HepG2 (cell line): ENCODE data around the gene DUSP8. TPM values are rescaled to one million over a fixed set of nuclear protein-coding genes. Genes with fewer than 3 reads are reported as not detected.

Experiments
- ATAC-seq: fragments of 200-7000 bp; cut with Tn5 transposase; 3 replicates; pipeline ENCODE4 v1.9.1; 2020; ENCODE audit warnings: mild to moderate bottlenecking, moderate library complexity
- BruUV-seq: library from RNA; stranded (reverse); fragments of 400-500 nt; replicated peaks from 2 replicates; lab custom pipeline; 2021; lab: Mats Ljungman, UMichigan
- CTCF ChIA-PET: fragments of 300-600 bp; formaldehyde crosslinking; extraction: SDS; loops from one replicate; lab custom pipeline; 2021; ENCODE audit warnings: low total read pairs, inconsistent platforms, low intra/inter-chr PET ratio; lab: Yijun Ruan, JAX
- POLR2A ChIA-PET: fragments of 350-600 bp; sonication (Branson Sonifier 250); formaldehyde crosslinking; loops from one replicate; lab custom pipeline; 2020; ENCODE audit warnings: antibody characterized with exemption, inconsistent platforms; lab: Yijun Ruan, JAX
- DNase-seq: peaks from one replicate; pipeline ENCODE4 v3.0.0-alpha.2; 2015; ENCODE audit warnings: low spot score
- FAIRE-seq: peaks from 3 replicates; lab custom pipeline; 2011; peaks lifted over from hg19 to GRCh38; lab: Jason Lieb, UNC
- H2AFZ ChIP-seq: one replicate; pipeline ENCODE4 v1.6.1; 2011; ENCODE audit warnings: low read length, inconsistent platforms
- H3K27ac ChIP-seq: fragments of 300-600 bp; 3 replicates; pipeline ENCODE4 v1.8.0; 2011; ENCODE audit warnings: mixed run types, mild to moderate bottlenecking, mixed read lengths, low read length, inconsistent platforms; ENCODE audit not compliant: insufficient read depth; ENCODE audit errors: extremely low read length
- H3K27me3 ChIP-seq, 2 experiments: fragments of 200-600 bp in 1 of 2; 2 replicates in 1 of 2; 3 replicates in 1 of 2; pipeline versions ENCODE4 v1.6.0 to v1.8.0; 2011; ENCODE audit warnings: low read length in 2 of 2, mild to moderate bottlenecking in 2 of 2, moderate library complexity in 2 of 2, inconsistent platforms in 1 of 2; ENCODE audit not compliant: insufficient read depth in 2 of 2, control insufficient read depth in 1 of 2
- H3K36me3 ChIP-seq, 2 experiments: fragments of 200-600 bp in 1 of 2; replicated peaks in 1 of 2; 2 replicates in 1 of 2; 3 replicates in 1 of 2; pipeline versions ENCODE4 v1.5.1 to v1.8.0; 2011; ENCODE audit warnings: low read length in 2 of 2, inconsistent platforms in 1 of 2; ENCODE audit not compliant: insufficient read depth in 2 of 2, control insufficient read depth in 1 of 2
- H3K4me1 ChIP-seq: 2 replicates; pipeline ENCODE4 v1.5.1; 2012; ENCODE audit warnings: low read length, inconsistent platforms; ENCODE audit not compliant: insufficient read depth
- H3K4me2 ChIP-seq: 2 replicates; pipeline ENCODE4 v1.6.0; 2011; ENCODE audit warnings: low read depth, low read length, inconsistent platforms
- H3K4me3 ChIP-seq, 3 experiments: fragments of 200-600 bp in 1 of 3; sonication (generic), shearing (Covaris generic) in 1 of 3; replicated peaks in 1 of 3; 2 replicates each; pipeline ENCODE4 v1.5.1; 2011 to 2016; ENCODE audit warnings: low read length in 3 of 3, inconsistent platforms in 2 of 3, low read depth in 2 of 3, mild to moderate bottlenecking in 2 of 3, control low read depth in 1 of 3, mixed read lengths in 1 of 3; ENCODE audit not compliant: insufficient read depth in 1 of 3
- H3K79me2 ChIP-seq: one replicate; pipeline ENCODE4 v1.6.1; 2011; ENCODE audit warnings: low read length, inconsistent platforms; ENCODE audit not compliant: insufficient read depth
- H3K9ac ChIP-seq: 2 replicates; pipeline ENCODE4 v1.6.0; 2011; ENCODE audit warnings: mild to moderate bottlenecking, low read depth, low read length, inconsistent platforms; ENCODE audit not compliant: insufficient read depth
- H3K9me3 ChIP-seq: 2 replicates; pipeline ENCODE4 v1.5.1; 2012; ENCODE audit warnings: mild to moderate bottlenecking, low read length
- H4K20me1 ChIP-seq: 2 replicates; pipeline ENCODE4 v1.6.0; 2011; ENCODE audit warnings: inconsistent platforms, mild to moderate bottlenecking, low read length, moderate library complexity; ENCODE audit not compliant: insufficient read depth
- ADNP ChIP-seq: sonication (generic); formaldehyde crosslinking; IDR thresholded peaks from 2 replicates; pipeline ENCODE4 v1.4.0; 2020; ENCODE audit warnings: missing genetic modification reagents
- FOXA3 ChIP-seq: IDR thresholded peaks from 2 replicates; pipeline ENCODE4 v1.6.1; 2016; ENCODE audit warnings: missing genetic modification reagents, missing compliant biosample characterization
- GABPB1 ChIP-seq: IDR thresholded peaks from 2 replicates; pipeline ENCODE4 v1.6.1; 2016; ENCODE audit warnings: mild to moderate bottlenecking, missing genetic modification reagents, moderate library complexity, missing compliant biosample characterization
- KDM6A ChIP-seq: IDR thresholded peaks from 2 replicates; pipeline ENCODE4 v1.6.1; 2016; ENCODE audit warnings: low read depth
- RBFOX2 ChIP-seq: fragments of 200-400 bp; formaldehyde crosslinking; IDR thresholded peaks from 2 replicates; pipeline ENCODE4 v1.6.1; 2017; ENCODE audit warnings: low read depth, mild to moderate bottlenecking, low read length
- REL ChIP-seq: sonication (generic); formaldehyde crosslinking; conservative IDR thresholded peaks from 2 replicates; pipeline ENCODE4 v1.8.0; 2022; ENCODE audit warnings: mild to moderate bottlenecking, missing genetic modification reagents, moderate library complexity
- SRSF1 ChIP-seq: fragments of 200-400 bp; formaldehyde crosslinking; optimal IDR thresholded peaks from 2 replicates; pipeline ENCODE3; 2017; ENCODE audit warnings: mild to moderate bottlenecking, low read depth, low read length, moderate library complexity
- WGBS: methylation state at CpG from one replicate; pipeline ENCODE4 v1.1.6; 2017; ENCODE audit warnings: low lambda C conversion rate; 5-methylcytosine and 5-hydroxymethylcytosine counted together
- in situ Hi-C: cut with HindIII; loops from 2 replicates; pipeline ENCODE4 v1.10.0; 2017; ENCODE audit warnings: low pct_unique_long_range_greater_than_20kb; ENCODE audit not compliant: extremely low pct_ligation_motif_present
- intact Hi-C: fragments of 100-400 bp; cut with micrococcal nuclease; formaldehyde crosslinking; loops from one replicate; pipeline ENCODE4 v1.10.0; 2022; ENCODE audit not compliant: unreplicated experiment
- polyA plus RNA-seq, 8 experiments: library from polyadenylated mRNA; depleted of rRNA in 3 of 8; stranded (reverse) in 7 of 8; unstranded in 1 of 8; fragments of >200 nt; fragmentation: Illumina TruSeq in 4 of 8; extraction: Trizol in 4 of 8; gene quantifications; 2 replicates each; pipeline versions ENCODE4 v1.2.1 to v1.2.3, GENCODE V29; 2011 to 2016; ENCODE audit warnings: low read depth in 4 of 8, missing spikeins in 1 of 8, mixed read lengths in 1 of 8; ENCODE audit not compliant: insufficient read depth in 1 of 8
- total RNA-seq, 5 experiments: library from RNA; depleted of rRNA; stranded (reverse); fragments of >200 nt; fragmentation: Illumina TruSeq; extraction: Trizol; gene quantifications; 2 replicates each; pipeline ENCODE4 v1.2.3, GENCODE V29; 2016; ENCODE audit warnings: low read depth in 1 of 5
- TF ChIP-seq, protein P1 (sequence below): sonication (generic); formaldehyde crosslinking; conservative IDR thresholded peaks from 2 replicates; pipeline ENCODE4 v1.4.0; 2020; ENCODE audit warnings: missing genetic modification reagents
- TF ChIP-seq, protein P2 (sequence below): sonication (generic); formaldehyde crosslinking; IDR thresholded peaks from 2 replicates; pipeline ENCODE4 v1.4.0; 2020; ENCODE audit warnings: missing genetic modification reagents, borderline replicate concordance

Gene DUSP8
- total and polyA plus RNA-seq, 2 of the 13 experiments (the other 11 are each of a cell fraction or from before 2014, with no cell fraction given), result 1.8 to 8.0 TPM

DNA sequence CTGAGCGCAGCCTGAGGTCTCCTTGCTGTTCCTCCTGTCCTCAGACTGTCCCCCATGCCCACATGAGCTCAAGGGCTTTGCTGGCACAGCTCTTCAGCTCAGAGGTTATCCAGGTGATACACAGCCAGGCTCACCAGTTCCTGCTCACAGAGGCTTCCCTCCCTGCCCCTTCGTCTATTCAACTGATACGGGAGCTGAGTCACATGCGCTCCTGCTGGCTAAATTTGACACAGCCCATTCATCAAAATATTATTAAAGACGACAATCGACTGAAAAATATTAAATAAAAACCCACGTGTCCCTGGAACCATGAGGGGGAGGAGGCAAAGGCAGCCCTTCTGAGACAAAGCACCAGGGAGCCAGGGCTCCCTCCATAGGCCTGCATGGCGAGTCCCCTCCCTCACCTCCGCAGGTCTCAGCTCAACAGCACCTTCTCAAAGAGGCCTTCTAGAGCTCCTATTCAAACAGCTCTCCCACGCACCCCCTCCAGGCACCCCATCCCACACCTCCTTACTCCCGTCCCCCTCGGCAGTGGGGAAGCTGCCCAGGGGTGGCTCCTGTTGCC is 40.5 kb downstream of the DUSP8 start:
- Histone ChIP-seq H3K4me3 (no peak overlapping the region), H2AFZ (no peak overlapping the region), H3K9me3 (no peaks in the 10 kb centered on the region), H3K4me2 (no peak overlapping the region), H3K27me3 (no peaks in the 10 kb centered on the region), H3K27ac (no peak overlapping the region), H3K36me3 (peaks cover 0 to 8% of the 10 kb centered on the region in 2 experiments; a peak in 1 of 5 replicates), H4K20me1 (peaks cover 7% of the 10 kb centered on the region; the same call in 1 of the 2 replicates), H3K4me1 (no peaks in the 10 kb centered on the region), H3K79me2 (peaks cover 17% of the 10 kb centered on the region), H3K9ac (no peak overlapping the region)
- in situ Hi-C loops, result no loop called here
- 95% methylated on average over 12 of the region's 12 CpGs for WGBS
- FAIRE-seq (no peak), ATAC-seq (no peak), DNase-seq (no peak)
- no TSS peak for BruUV-seq
- CTCF ChIA-PET, result no interaction called here
- intact Hi-C loops, result no loop called here
- POLR2A ChIA-PET, result no interaction called here
- TF ChIP-seq SRSF1 (no peak), GABPB1 (CRISPR knock-in tag) (no peak), FOXA3 (no peak), ADNP (CRISPR knock-in tag) (no peak), KDM6A (CRISPR knock-in tag) (no peak), RBFOX2 (no peak), REL (CRISPR knock-in tag) (no peak)
- TF ChIP-seq, protein P1, sequence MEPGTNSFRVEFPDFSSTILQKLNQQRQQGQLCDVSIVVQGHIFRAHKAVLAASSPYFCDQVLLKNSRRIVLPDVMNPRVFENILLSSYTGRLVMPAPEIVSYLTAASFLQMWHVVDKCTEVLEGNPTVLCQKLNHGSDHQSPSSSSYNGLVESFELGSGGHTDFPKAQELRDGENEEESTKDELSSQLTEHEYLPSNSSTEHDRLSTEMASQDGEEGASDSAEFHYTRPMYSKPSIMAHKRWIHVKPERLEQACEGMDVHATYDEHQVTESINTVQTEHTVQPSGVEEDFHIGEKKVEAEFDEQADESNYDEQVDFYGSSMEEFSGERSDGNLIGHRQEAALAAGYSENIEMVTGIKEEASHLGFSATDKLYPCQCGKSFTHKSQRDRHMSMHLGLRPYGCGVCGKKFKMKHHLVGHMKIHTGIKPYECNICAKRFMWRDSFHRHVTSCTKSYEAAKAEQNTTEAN (CRISPR knock-in tag), result no peak
- TF ChIP-seq, protein P2, sequence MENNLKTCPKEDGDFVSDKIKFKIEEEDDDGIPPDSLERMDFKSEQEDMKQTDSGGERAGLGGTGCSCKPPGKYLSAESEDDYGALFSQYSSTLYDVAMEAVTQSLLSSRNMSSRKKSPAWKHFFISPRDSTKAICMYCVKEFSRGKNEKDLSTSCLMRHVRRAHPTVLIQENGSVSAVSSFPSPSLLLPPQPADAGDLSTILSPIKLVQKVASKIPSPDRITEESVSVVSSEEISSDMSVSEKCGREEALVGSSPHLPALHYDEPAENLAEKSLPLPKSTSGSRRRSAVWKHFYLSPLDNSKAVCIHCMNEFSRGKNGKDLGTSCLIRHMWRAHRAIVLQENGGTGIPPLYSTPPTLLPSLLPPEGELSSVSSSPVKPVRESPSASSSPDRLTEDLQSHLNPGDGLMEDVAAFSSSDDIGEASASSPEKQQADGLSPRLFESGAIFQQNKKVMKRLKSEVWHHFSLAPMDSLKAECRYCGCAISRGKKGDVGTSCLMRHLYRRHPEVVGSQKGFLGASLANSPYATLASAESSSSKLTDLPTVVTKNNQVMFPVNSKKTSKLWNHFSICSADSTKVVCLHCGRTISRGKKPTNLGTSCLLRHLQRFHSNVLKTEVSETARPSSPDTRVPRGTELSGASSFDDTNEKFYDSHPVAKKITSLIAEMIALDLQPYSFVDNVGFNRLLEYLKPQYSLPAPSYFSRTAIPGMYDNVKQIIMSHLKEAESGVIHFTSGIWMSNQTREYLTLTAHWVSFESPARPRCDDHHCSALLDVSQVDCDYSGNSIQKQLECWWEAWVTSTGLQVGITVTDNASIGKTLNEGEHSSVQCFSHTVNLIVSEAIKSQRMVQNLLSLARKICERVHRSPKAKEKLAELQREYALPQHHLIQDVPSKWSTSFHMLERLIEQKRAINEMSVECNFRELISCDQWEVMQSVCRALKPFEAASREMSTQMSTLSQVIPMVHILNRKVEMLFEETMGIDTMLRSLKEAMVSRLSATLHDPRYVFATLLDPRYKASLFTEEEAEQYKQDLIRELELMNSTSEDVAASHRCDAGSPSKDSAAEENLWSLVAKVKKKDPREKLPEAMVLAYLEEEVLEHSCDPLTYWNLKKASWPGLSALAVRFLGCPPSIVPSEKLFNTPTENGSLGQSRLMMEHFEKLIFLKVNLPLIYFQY (CRISPR knock-in tag), result no peak
